ENCODE measurements around the gene RHBDD3. TPM values are rescaled to one million over a fixed set of nuclear protein-coding genes. Genes with fewer than 3 reads are reported as not detected.
A peak's percentile ranks its signal among the peaks of the same experiment; 100 is the strongest.

RHBDD3 gene
- 34.1 and 40.2 TPM in 2 replicates for total RNA-seq (2014; rRNA removed; shearing (Covaris generic))

DNA sequence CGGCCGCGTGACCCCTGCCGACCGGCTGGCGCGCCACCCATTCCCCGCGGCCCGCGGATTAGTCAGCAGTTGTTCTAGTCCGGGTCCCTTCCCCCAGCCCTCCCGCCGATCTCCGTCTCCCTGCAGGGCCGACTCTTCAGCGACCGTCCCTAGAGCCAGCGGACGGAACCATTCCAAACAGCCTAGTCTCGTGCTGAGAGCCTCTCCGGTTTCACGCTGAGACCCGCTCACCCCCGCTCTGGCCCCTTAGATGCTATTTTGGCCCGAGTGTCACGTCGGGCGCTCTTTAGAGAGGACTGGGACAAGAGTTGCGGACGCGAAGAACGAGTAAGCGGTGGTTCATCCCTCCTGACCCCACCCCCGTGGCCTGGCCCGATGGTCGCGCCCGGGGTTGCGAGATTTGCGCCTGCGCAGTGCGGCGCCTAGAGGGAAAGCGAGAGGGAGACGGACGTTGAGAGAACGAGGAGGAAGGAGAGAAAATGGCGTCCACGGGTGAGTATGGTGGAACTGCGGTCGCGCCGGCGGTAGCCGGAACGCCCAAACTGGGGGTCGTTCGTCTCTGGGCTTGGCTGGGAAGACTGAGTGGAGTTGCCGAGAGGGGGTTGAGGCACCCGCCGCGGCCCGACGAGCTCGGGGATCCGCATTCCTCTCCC is at the start of gene RHBDD3, which contains the start of gene EWSR1:
Gene RHBDD3 (minus strand): TSS at position 124 of the 653 bp plus-strand sequence. CDS start 2,355 bp downstream, outside the sequence.
Gene EWSR1 (plus strand): TSS at position 411 of the 653 bp plus-strand sequence. CDS start 69 bp downstream, at position 480.
- peak; percentile 97 for DNase-seq (ENCODE audit: low read depth)

DNA sequence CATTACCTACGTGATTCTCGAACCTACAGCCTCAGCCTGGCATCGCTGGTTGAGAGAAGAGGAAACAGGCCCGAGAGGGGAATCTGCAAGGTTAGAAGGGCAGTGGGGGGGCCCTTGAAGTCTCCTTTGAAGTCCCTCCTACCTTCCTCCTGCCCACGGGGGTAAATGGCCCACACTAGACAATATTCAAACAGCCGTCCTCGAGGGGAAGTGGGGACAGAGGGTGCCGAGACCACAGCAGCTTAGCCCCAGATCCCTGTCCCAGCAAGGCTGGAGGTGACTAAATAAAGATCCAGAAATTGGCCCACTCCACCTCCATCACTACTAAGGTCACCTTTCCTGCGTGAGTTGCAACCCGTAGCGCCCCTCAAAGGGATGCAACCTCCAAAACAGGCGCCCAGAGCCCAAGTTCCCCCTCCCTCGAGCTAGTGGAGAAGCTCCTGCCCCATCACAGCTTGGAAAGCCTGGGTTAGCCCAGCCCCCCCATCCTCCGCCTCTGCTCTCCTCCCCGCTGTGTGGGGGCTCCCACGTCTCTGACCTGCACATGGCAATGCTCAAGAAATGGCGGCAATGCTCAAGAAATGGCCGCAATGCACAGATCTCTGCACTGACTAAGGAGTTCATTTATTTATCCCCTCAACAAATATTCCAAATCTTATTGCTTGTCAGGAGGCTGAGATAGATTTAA is 48.5 kb upstream of the RHBDD3 start:
- no peak for DNase-seq (ENCODE audit: low read depth)

DNA sequence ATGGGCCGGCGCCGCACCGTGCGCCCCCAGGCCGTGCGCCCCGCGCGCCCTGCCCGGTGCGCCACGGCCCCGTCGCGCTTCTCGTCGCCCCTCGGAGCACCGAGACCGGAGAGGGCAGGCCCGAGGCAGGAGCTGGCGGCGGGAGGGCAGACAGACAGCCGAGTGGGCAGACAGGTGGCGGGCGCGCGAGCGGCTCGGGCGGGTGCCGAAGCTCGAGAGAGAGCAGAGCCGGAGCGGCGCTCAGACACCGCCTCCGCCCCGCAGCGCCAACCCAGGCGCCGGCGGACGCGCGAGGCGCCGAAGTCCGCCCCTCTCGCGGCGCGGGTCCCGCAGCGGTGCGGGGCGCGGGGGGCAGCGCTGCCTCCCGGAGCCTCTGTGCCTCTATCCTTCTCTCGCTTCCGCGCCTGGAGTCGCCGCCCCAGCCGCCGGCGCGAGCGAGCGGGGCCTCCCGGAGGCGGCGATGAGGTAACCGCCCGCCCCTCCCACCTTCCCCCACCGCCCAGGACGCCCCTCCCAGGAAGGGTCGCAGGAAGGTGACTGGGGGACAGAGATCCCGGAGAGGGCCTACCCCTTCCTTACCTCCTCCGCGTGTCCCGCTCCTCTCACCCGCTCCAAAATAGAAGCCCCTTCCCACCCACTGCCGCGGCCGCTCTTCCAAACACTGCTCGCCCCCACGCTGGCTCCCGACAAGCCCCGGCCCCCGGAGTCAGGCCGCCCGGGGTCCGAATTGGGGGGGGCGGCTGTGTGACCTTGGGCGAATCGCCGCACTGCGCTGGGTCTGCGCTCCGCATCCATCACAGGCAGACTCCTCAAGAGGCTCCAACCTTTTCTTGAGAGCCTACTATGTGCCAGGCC is 47.7 kb upstream of the RHBDD3 start, which contains the start of gene RASL10A:
Gene RASL10A (minus strand): TSS at position 412 of the 855 bp plus-strand sequence. CDS start 451 bp downstream, outside the sequence.
- DNase-seq (ENCODE audit: low read depth): no peak

DNA sequence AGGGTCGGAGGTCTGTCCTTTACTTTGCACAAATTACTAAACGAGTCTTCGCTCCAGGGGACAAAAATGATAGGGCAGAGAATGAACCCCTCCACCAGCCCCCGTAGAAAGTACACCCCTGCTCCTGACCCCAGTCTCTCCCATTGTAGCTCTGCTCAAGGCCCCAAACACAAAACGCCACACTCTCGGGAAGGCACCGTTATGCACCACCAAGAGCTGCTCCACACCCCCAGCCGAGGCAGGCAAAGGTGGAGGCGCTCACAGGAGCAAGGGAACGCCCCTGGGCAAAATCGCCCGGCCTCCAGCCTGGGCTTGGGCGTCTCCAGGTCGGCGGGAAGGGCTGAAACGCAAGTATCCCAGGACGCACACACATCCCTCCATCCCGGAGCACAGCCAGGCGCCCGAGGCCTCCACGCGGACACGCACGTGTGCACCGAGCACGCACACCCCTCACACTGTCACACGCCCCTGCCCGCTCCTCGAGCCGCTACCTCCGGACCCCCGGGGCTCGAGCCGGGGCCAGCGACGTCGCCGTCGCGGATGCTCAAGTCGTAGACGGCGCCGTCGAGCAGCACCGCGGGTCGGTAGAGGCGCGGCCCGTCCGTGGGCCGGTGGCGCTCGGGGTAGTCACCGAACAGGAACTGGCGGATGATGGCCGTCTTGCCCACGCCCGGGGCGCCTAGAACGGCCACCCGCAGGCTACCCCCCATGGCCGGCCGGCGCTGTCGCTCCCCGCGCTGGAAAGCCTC is 46.9 kb upstream of the RHBDD3 start:
- peak; percentile 41 for DNase-seq (ENCODE audit: low read depth)

DNA sequence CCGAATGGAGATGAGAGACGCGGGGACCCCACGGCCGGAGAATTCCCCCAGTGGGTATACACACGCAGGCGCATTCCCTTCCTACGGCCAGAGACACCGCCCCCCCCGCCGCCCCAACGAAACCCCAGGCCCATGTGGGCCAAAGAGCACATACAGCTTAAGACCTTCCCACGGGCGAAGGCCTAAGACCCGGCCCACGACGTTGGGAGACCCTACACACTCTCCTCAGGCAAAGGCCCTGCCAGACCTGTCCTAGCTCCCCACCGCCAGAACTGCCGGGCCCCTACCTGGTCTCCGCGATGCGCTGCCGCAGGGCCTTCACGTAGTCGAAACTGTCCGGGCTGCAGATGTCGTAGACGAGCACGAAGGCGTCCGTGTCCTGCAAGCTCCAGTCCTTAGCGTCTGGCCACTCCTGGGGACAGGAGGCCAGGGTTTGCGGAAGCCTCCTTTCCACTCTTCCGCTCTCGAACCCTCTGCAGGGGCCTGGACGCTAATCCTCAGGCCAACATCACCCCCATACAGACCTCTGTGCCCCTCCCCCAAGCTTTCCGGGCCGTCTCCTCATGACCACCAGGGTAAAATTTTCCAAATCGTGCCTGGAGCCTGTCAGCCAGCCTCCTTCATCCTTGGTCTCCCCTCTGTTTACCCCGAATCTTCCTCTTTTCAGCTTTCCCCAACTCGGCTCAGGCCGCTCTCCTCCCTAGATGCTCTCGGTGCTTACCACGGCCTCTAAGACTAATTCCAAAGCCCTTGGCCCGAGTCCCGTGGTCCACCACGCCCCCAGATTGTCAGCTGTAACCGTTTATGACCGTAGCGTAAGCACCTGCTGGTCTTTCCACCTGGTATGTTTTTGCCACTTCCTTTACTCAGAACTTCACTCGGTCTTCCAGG is 46.0 kb upstream of the RHBDD3 start:
- DNase-seq (ENCODE audit: low read depth): no peak

DNA sequence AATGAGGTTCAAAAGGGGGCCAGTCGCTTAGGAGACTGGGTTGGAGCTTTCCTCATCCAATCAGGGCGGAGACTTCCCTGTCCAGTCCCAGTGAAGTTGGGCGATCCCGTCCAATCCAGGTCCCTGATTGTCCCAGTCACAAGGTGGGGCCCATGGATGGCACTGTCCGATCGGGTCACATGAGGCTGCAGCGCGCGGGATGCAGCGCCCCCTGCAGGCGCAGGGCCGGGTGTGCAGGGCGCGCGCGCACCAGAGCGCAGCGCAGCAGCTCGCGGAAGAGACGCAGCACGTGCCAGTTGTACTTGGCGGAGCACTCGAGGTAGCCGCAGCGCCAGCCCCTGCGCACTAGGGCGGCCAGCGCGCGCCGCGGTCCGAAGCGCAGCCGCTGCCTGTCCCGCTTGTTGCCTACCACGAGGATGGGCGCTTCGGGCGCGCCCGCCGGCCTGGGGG is 45.4 kb upstream of the RHBDD3 start:
- DNase-seq (ENCODE audit: low read depth): no peak

DNA sequence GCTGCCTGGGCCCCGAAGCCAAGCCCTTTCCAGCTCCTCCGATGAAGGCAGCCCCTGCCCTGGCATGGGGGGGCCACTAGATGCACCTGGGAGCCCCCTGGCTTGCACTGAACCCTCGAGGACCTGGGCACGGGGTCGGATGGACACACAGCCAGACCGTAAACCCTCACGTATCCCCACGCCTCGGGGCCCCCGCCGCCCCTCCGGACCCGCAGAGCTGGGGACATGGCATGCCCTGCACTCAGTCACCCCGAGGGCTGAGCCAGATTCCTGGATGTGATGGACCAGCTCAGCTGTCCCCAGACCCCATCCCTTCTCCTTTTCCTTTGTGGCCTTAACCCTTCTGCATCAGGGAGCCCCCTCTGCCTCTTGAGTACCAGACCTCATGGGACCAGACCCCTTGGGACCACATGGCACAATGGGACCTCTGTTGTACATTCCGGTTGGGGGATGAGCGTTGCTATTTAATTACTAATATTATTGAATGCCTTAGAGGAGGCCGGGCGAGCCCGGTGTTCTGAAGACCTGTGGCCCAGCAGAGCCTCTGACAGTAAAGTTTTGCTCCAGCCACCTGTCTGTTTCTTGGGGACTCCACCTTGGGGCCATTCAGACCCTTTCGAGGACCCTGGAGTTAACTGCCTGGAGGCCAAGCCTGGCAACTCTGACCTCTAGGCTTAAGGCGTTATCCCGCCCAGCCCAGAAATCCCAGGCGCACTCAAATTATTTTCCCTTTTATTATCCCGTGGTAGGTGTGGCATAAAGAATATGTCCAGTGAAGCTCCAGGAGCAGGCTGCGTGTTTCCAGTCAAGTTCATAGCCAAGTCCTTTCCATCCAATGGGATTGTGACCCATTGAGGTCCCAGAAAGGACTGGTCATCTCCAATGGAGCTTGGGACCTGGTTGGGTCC is 44.7 kb upstream of the RHBDD3 start:
- no peak for DNase-seq (ENCODE audit: low read depth)

DNA sequence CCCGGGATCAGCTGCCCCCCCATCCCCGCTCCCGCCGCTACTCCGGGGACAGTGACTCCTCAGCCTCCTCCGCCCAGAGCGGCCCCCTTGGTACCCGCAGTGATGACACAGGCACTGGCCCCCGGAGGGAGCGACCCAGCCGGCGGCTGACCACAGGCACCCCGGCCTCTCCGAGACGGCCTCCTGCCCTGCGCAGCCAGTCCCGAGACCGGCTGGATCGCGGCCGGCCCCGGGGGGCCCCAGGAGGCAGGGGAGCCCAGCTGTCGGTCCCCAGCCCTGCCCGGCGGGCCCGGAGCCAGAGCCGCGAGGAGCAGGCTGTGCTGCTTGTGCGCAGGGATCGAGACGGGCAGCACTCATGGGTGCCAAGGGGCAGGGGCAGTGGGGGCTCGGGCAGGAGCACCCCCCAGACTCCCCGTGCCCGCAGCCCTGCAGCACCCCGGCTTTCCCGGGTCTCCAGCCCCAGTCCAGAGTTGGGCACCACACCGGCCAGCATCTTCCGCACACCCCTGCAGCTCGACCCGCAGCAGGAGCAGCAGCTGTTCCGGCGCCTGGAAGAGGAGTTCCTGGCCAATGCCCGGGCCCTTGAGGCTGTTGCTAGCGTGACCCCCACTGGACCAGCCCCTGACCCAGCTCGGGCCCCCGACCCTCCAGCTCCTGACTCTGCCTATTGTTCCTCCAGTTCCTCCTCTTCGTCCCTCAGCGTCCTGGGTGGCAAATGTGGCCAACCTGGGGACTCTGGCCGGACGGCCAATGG is 43.9 kb upstream of the RHBDD3 start:
- peak; percentile 28 for DNase-seq (ENCODE audit: low read depth)

DNA sequence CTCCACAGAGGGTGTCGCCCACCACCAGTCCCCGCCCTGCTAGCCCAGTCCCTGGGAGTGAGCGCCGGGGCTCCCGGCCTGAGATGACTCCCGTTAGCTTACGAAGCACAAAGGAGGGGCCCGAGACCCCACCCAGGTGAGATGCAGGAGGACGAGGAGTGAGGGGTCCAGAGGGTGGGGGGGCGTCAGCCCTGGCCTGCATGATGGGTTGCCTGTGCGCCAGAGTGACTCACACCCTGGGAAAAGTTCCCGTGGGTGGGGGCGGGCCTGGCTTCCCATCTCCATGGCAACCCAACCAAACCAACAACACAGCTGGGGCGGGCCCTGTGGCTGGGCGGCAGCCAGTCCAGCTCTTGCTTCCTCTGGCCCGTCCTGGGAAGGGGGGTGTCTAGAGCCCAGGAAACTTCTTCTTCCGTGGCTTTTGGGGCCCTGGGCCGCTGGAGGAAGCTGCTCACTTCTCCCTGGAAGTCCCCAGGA is 43.1 kb upstream of the RHBDD3 start:
- DNase-seq (ENCODE audit: low read depth): peak; percentile 98

DNA sequence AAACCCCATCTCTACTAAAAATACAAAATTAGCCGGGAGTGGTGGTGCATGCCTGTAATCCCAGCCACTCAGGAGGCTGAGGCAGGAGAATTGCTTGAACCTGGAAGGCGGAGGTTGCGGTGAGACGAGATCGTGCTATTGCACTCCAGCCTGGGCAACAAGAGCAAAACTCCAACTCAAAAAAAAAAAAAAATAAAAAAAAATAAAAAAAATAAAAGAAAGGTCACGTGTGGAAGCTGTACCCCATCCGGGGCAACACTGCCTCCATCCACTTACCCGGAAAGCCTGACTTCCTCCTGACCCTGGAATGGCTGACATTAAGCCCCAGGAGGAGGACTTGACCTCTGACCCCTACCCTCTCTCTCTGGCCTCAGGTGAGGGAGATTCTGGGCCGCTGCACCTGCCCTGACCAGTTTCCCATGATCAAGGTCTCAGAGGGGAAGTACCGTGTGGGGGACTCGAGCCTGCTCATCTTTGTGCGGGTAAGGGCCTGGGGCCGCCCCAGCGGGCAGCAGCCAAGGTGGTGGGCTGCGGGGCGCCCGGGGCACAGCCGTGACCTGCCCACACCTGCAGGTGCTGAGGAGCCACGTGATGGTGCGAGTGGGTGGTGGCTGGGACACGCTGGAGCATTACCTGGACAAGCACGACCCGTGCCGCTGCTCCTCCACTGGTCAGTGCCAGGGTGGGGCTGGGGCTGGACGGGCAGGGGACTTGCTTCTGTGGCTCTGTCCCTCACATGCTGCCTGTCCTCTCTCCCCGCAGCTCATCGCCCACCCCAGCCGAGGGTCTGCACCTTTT is 42.5 kb upstream of the RHBDD3 start:
- DNase-seq (ENCODE audit: low read depth): peak; percentile 25

DNA sequence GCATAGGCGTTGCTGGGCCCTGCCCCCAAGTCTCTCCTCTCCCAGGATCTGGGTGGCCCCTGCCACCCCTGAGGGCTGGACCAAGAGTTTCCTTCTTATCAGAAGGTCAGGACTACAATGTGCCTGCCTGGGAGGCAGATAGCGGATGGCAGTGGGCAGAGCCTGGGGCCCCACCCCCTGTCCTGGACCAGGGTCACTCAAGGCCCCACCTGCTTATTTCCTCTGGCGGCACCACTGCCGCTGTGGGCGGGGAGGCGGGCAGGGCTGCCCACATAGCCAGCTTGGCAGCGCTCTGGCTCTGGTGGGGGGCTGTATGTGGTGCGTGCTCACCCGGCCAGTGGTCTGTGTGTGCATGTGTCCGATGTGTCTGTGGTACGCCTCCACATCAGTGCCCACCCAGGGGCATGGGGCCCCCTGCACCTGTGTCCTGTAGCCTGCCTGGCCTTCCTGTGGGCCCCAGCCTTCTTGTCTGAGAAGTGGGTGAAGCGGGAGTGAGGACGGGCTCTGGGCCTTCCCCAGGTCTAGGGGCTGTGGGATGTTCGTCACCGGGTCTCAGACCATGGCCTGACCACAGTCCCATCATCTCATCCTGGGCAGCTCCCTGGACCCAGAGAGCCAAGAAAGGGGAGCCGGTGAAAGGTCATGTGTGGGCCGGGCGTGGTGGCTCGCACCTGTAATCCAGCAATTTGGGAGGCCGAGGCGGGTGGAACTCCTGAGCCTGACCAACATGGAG is 41.7 kb upstream of the RHBDD3 start:
- DNase-seq (ENCODE audit: low read depth): peak; percentile 45

DNA sequence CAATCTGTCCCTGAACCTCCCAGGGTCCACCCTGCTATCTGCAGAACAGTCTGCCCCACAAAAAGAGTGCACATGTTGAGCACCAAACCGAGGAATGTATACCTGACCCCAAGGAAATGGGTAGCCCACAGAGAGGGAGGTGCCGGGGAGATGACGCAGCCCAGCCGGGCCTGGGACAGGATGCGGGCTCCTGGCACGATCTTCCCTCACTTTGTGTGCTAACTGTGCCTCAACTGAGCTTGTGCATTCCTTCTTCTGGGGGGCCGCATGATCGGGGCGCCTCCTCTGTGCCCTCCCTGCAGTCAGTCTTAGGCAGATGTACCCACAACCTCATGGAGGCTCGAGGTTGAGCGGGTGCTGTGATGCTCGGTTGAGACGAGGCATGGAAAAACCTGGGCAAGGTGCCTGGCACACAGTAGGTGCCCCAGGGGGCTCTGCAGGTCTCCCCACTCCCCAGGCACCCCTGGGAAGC is 41.0 kb upstream of the RHBDD3 start:
- peak; percentile 93 for DNase-seq (ENCODE audit: low read depth)

DNA sequence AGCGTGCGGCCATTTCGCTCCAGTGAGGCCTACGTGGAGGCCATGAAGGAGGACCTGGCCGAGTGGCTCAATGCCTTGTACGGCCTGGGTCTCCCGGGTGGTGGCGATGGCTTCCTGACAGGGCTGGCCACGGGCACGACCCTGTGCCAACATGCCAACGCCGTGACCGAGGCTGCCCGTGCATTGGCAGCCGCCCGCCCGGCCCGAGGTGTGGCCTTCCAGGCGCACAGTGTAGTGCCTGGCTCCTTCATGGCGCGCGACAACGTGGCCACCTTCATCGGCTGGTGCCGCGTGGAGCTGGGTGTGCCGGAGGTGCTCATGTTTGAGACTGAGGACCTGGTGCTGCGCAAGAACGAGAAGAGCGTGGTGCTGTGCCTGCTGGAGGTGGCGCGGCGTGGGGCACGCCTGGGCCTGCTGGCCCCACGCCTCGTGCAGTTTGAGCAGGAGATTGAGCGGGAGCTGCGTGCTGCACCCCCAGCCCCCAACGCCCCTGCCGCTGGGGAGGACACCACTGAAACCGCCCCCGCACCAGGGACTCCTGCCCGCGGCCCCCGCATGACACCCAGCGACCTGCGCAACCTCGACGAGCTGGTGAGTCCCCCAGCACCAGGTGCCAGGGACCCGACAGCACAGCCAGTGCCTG is 40.5 kb upstream of the RHBDD3 start:
- no peak for DNase-seq (ENCODE audit: low read depth)

DNA sequence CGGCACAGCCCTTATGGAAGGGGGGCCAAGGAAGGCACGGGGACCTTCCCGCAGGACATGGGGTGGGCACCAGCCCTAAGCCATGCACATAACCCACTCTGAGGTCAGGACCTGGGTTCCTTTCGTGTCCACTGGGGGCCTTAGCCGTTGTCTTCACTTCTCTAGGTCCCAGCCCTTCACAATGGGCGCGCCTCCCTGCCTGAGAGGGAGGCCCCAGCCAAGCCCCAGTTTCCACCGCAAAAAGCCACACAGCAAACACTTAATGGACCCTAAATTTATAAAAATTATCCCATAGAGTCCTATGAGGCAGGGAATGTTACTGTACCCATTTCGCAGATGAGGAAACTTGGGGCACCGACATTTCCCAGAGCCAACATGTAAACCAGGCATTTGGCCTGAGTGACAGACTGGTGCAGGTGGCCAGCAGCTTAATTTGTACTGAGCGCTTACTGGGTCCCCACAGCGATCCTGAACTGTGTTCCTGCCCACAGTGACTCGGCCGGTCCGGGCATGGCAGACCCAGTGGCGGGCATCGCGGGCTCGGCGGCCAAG is 39.9 kb upstream of the RHBDD3 start:
- DNase-seq (ENCODE audit: low read depth): no peak

DNA sequence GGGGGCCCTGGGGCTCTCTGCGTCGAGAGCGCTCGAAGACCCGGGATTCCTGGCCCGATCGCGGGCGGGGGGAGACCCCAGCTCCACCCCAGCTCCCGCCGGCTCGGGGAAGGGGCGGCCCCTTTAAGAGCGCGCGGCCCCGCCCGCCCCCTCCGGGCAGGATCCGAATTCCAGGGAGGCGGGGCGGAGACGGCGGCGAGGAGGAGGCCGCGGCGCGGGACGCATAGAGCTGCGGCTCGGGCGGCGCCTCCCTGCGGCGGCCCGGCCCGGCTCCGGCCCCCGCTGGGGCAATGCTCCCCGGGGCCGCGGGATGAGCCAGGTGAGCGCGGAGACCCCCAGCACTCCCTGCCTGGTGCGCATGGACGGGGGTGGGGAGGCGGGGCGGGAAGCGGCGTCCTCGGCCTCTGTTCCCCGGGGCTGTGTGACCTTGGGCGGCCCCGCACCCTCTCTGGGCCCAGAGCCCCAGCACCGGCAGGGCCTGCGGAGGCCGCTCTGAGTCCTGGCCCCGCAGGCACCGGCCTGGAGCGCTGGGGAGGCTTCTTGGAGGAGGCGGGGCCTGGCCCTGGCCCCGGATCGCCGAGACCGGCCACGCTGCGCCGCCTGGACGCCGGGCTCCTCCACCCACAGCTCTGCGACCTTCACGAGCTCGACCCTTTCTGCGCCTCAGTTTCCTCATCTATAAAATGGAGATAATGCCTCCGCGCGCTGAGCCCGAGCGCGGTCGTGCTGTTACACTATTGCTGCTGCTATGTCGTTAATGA is 39.2 kb upstream of the RHBDD3 start:
- peak; percentile 84 for DNase-seq (ENCODE audit: low read depth)
